K562 (cell line): ENCODE results near the gene MUC16. TPM values are rescaled to one million over a fixed set of nuclear protein-coding genes. Genes with fewer than 3 reads are reported as not detected.

Source experiments
- CHD7 ChIP-seq: fragments of 200-600 bp; sonication (generic); IDR thresholded peaks from one replicate; pipeline ENCODE4 v1.6.1; 2012; ENCODE audit warnings: mild to moderate bottlenecking, low read depth, low read length, inconsistent platforms
- polyA plus RNA-seq, 8 experiments: library from polyadenylated mRNA; depleted of rRNA in 4 of 8; stranded (reverse) in 5 of 8; unstranded in 3 of 8; fragments of >200 nt; fragmentation: Nextera tagmentation in 2 of 8; fragmentation: Illumina TruSeq in 1 of 8; extraction: Ambion mirVana in 2 of 8; extraction: Trizol in 1 of 8; gene quantifications; 2 replicates each; pipeline versions ENCODE4 v1.2.1 to v1.2.3, GENCODE V29; 2011 to 2014; ENCODE audit warnings: inconsistent platforms in 1 of 8, missing spikeins in 1 of 8
- total RNA-seq, 7 experiments: library from RNA; depleted of rRNA in 6 of 7; stranded (reverse); fragments of >200 nt in 6 of 7; fragmentation: Illumina TruSeq in 2 of 7; extraction: Trizol in 2 of 7; gene quantifications; 2 replicates each; pipeline versions ENCODE4 v1.2.1 to v1.2.3, GENCODE V29; 2011 to 2021; ENCODE audit warnings: low replicate concordance in 1 of 7

Gene MUC16
- total and polyA plus RNA-seq, 9 of the 15 experiments (the other 6 are each of a cell fraction or from before 2014, with no cell fraction given): not detected

GRCh38 chr19:9009935-9010651 lies at the start of gene MUC16 (continued):
- no peak for TF ChIP-seq CHD7
- TF ChIP-seq, all 486 proteins: peak for 0
